NCI-H345 treated with DMSO at 0.1 percent for 48 hours (cell line): ENCODE data around the gene LTF.
"Not testable (repeated sequence)": the region's sequence is repeated elsewhere in the genome, so short reads cannot be mapped to it uniquely, and the experiment has no call there.

Experiments used
- DNase-seq: peaks from one replicate; lab custom pipeline; 2025; ENCODE audit not compliant: unreplicated experiment; lab: John Stamatoyannopoulos, UW

The LTF gene

GRCh38 chr3:46464326-46465195 lies at the start of gene LTF:
Gene LTF, minus strand, starts transcription at chr3:46464905. Its CDS starts 38 bp downstream, at chr3:46464867.
- DNase-seq: no peak

GRCh38 chr3:46512191-46512749 lies 47.6 kb upstream of the LTF start:
- no peak for DNase-seq

DNA sequence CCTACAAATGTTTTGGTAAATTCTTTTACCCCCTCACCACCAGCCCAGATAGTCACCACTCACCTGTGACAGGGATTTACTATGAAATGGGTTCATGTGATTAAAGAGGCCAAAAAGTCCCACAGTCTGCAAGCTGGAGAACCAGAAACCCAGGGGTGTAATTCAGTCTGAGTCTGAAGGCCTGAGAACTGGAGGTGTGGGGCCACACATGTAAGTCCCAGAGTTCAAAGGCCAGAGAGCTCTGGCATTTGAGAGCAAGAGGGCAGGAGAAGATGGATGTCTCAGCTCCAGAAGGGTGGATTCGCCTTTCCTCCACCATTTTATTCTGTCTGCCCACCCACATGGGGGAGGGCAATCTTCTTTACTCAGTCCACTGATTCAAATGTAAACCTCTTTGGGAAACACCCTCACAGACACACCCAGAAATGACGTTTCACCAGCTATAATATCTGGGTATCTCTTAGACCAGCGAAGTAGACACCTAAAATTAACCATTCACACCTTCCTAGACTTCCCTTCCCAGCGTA lies 45.0 kb upstream of the LTF start:
- DNase-seq: no peak

DNA sequence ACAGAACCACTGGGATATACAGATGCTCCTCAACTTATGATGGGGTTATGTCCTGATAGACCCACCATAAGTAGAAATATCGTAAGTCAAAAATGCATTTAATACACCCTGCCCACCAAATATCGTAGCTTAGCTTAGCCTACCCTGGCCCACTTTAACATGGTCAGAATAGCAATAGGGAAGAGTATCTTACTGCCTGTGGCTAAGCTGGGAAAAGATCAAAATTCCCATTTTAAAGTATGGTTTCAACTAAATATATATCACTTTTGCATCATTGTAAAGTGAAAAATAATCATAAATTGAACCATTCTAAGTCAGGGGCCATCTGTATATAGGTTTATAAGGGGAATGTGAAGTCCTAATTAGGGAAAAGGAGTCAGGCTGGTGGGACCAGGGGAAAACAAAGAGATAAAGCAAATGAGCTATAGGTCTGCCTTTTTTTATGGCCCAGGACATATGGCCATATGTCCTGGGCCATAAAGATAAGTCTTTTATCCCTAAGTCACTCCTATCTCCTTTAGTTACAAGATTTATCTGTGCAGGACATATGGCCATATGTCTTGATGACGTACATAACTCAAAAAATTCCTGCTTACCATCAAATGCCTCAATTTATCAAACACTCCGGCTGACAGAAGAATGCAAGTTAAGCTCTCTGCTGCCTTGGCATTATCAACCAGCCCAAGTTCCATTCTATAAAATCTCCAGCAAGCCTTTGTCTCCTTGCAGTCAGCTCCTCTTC lies 44.3 kb upstream of the LTF start:
- DNase-seq: no peak

DNA sequence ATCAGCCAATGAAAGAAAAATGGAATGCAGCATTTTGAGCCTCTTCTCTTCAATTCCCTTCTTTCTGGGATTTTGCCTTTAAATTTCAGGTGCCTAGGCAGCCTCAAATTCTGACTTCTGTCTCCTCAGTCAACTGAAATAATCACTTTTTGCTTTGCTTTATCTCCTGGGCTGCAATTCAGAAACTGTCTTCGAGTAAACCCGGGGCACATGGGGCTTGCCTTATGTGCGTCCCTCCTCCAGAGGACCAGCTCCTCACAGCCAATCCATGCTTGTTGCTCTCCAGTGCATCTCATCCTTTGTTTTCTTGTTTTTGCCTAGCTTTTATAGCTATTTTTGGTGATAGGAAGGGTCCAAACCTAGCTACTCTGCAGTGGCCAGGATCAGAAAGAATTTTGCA lies 41.8 kb upstream of the LTF start:
- no peak for DNase-seq

DNA sequence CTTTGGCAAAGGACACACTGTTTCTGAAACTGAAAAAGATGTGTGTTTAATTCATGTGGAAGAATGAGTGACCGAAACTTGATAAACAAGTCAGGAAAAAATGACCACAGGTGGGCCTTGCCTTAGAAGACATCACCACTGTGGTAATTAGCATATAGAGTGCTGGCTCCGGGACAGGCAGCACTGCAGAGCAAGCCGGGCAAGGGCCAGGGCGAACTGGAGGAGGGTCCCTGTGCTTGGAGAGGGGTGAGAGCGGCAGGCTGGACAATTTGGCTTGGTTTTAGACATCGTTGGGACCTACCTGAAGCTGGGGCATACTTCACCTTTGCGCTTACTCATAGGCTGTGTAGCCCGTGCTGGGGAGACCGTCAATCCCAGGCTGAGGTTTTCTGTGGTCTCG lies 41.2 kb upstream of the LTF start:
- DNase-seq: no peak

- no peak for DNase-seq
Observed at GRCh38 chr3:46504789-46505188, 40.1 kb upstream of the LTF start.

GRCh38 chr3:46503200-46503874 lies 38.6 kb upstream of the LTF start:
- DNase-seq: no peak

GRCh38 chr3:46501702-46502101 lies 37.0 kb upstream of the LTF start:
- no peak for DNase-seq

GRCh38 chr3:46500656-46501635 lies 36.2 kb upstream of the LTF start:
- DNase-seq: no peak

DNA sequence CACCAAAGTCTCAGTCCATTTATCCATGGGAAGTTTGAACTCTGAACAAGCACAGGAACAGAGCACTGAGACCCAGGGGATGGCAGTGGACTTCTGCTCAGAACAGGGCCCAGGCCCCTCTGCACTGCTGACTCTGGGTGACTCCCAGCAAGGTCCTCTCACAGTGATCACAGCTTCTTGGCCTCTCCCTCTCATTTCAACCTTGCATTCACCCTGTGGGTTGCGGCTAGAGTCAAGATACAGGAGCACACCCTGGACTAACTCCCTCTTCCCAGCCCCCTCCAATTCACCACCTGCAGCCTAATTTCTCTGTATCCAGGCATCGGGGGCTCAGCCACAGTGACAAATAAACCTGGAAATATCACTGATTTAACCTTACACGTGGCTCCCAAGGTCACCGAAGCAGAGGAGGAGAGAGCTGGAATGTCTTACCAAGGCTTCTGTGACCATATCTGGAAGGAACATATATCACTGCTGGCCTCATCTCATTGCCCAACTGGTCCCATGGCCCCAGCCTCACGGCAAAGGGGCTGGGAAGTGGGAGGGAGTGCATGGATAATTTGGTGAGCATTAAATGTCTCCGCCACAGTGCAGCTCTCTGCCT lies 34.3 kb upstream of the LTF start:
- no peak for DNase-seq

- DNase-seq: no peak
Observed at GRCh38 chr3:46497556-46498265, 33.0 kb upstream of the LTF start, which contains the start of gene RTP3. Gene RTP3, plus strand, starts transcription at chr3:46497976. Its CDS starts 87 bp downstream, at chr3:46498063.

GRCh38 chr3:46496746-46497555 lies 32.2 kb upstream of the LTF start:
- no peak for DNase-seq

GRCh38 chr3:46495901-46496456 lies 31.3 kb upstream of the LTF start:
- DNase-seq: no peak

DNA sequence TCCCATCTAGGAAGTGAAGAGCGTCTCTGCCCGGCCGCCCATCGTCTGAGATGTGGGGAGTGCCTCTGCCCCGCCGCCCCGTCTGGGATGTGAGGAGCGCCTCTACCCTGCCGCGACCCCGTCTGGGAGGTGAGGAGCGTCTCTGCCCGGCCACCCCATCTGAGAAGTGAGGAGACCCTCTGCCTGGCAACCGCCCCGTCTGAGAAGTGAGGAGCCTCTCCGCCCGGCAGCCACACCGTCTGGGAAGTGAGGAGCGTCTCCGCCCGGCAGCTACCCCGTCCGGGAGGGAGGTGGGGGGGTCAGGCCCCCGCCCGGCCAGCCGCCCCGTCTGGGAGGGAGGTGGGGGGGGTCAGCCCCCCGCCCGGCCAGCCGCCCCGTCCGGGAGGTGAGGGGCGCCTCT lies 29.8 kb upstream of the LTF start:
- DNase-seq: not testable (repeated sequence)

DNA sequence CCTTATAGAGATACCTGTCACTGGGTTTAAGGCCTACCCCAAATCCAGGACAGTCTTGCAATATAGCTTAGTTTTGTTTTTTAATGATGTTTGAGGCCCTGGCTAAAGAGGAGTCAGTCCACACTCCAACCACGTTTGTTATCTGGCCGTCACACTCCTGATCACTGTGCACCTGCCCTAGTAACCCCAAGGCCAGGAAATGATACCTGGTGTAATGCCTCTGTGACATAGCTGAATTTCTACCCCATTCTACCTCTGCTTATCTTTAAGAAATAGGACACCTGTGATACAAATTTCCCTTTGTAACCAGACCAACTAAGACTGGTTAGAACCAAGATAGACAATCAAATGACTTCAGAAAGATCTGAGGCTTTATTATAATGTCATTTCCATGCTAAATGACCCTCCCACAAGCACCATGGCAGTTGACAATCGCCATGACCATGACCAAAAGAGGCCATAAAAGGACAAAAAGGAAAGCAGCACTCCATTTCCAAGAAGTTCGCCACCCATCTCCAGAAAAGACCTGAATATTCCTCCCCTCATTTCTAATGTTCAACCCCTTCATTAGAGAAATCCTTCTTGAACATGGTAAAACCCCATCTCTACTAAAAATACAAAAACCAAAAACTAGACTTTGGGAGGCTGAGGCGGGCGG lies 28.3 kb upstream of the LTF start:
- DNase-seq: no peak
